Testis (tissue), 2 donors: Measurements from ENCODE around the gene PPP1R14C.

Experiments
- POLR2A ChIP-seq: fragments of 450-650 bp; IDR thresholded peaks from one replicate; pipeline ENCODE4 v1.6.1; 2017; ENCODE audit warnings: antibody characterized with exemption, mild to moderate bottlenecking, moderate library complexity
- TF ChIP-seq, protein P1 (sequence below), 3 experiments: fragments of 450-650 bp in 2 of 3; fragments of 200-600 bp in 1 of 3; sonication (generic) in 1 of 3; IDR thresholded peaks; one replicate each; pipeline ENCODE4 v1.5.1; 2016 to 2019; ENCODE audit warnings: antibody characterized with exemption in 3 of 3, mild to moderate bottlenecking in 2 of 3, moderate library complexity in 1 of 3

DNA sequence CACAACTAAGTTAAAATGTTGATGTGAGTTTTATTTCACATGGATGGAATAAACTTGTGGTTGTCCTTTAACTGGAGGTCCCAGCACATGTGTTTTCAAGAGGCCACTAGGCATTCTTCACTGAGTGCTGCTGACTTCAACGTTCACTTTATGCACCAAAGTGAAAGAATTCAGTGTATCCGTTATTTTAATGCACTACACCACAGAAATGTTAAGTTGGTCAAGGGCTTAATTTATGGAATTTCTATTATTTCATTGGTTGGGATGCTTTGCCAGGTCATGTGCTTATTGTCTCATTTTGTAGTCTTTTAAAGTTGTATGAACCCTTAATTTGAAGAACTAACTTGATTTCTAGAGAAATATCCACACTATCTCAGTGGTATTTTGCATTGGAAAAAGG is 106.4 kb downstream of the PPP1R14C start:
- TF ChIP-seq, protein P1, sequence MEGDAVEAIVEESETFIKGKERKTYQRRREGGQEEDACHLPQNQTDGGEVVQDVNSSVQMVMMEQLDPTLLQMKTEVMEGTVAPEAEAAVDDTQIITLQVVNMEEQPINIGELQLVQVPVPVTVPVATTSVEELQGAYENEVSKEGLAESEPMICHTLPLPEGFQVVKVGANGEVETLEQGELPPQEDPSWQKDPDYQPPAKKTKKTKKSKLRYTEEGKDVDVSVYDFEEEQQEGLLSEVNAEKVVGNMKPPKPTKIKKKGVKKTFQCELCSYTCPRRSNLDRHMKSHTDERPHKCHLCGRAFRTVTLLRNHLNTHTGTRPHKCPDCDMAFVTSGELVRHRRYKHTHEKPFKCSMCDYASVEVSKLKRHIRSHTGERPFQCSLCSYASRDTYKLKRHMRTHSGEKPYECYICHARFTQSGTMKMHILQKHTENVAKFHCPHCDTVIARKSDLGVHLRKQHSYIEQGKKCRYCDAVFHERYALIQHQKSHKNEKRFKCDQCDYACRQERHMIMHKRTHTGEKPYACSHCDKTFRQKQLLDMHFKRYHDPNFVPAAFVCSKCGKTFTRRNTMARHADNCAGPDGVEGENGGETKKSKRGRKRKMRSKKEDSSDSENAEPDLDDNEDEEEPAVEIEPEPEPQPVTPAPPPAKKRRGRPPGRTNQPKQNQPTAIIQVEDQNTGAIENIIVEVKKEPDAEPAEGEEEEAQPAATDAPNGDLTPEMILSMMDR (IDR thresholded peaks at IDR 0.05), result no peak
- no peak for TF ChIP-seq POLR2A
